Hematopoietic multipotent progenitor cell treated with erythropoietin and hydrocortisone succinate and interleukin-3 and kit ligand, for 6 days (in vitro differentiated cells): ENCODE data around the gene JUN.

ENCODE experiments used
- DNase-seq: peaks from one replicate; pipeline ENCODE4 v3.0.0-alpha.2; 2015

JUN gene

DNA sequence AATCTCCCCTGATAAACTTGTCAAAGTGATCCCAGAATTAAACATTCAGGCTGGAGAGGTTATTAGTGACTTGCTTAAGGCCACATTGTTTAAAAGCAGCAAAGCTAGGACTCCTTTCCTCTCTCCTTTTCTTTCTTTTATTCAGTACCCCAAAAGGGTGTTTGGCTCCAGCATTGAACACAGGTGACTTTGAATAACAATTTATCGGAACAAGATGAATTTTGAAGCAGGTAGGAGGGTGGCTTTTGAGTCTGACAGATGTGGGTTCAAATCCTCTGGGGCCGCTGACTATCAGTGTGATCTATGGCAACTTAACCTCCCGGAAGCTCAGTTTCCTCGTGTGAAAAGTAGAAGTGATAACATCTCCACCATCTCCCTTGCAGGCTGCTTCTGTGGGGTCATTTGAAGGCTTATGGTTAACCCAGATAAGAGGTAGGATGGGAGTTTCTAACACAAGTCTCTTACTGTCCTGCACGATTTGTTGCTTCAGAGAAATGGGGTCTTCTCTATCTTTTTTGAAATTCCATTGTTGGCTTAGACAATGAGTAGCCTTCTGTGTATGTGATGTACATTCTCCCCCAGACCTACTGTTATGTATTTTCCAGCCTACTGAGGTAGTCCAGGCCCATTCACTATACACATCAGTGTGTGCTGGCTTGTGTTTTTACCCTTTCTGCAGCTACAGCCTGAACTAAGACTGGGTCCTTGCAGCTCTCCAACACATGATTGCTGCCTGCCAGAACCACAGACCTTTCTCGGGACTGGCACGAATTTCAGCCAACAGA, 29.0 kb downstream of the JUN start:
- peak; percentile 66 for DNase-seq

DNA sequence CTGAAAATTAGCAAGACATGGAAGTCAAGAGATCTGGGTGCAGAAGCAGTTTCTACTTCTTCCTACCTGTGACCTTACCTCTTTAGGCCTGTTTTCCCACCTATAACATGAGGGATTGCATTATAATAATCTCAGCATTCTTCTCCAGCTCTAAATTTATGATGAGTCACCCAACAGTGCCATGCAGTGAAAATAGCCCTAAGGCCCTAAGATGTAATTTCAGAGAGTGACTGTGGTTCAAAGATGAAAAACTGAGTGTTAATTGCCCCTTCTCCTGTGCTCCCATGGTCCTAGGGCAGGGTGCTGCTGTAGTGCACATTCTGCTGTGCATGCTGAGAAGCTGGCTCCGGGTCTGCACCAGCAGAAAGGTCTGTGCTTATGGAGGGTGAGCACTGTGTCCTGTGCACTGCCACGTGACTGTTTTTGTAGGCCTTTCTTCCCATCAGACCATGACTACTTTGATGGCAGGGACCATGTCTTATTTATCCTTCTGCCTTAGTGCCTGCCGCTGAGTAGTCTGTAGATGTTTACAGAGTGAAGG, 29.7 kb downstream of the JUN start:
- DNase-seq, result no peak

GRCh38 chr1:58753431-58753866, 30.4 kb downstream of the JUN start:
- no peak for DNase-seq

GRCh38 chr1:58749646-58750045, 34.2 kb downstream of the JUN start:
- DNase-seq, result no peak

DNA sequence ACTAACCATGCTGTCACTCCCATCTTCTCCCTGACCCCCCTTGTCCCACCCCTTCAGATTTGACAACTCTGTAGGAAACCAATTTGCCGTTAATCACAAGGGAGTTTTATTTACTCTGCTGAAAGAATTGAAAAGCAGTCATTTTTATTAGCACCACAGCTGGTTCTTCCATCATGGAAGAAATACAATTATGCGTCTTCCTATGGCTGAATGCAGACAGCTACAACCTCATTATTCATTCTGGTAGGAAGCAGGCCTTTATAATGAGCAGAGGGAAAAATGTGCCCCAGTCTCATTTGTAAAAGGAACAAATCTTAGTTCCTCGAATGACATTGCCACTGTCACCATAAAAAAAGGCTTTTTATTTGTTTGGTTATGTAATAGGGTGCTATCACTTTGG, 35.2 kb downstream of the JUN start:
- no peak for DNase-seq

- no peak for DNase-seq
Observed at GRCh38 chr1:58746757-58747156, 37.1 kb downstream of the JUN start.

GRCh38 chr1:58746182-58746581, 37.7 kb downstream of the JUN start:
- DNase-seq, result no peak

GRCh38 chr1:58745666-58746065, 38.2 kb downstream of the JUN start:
- DNase-seq, result no peak

GRCh38 chr1:58745117-58745516, 38.7 kb downstream of the JUN start:
- DNase-seq, result no peak

DNA sequence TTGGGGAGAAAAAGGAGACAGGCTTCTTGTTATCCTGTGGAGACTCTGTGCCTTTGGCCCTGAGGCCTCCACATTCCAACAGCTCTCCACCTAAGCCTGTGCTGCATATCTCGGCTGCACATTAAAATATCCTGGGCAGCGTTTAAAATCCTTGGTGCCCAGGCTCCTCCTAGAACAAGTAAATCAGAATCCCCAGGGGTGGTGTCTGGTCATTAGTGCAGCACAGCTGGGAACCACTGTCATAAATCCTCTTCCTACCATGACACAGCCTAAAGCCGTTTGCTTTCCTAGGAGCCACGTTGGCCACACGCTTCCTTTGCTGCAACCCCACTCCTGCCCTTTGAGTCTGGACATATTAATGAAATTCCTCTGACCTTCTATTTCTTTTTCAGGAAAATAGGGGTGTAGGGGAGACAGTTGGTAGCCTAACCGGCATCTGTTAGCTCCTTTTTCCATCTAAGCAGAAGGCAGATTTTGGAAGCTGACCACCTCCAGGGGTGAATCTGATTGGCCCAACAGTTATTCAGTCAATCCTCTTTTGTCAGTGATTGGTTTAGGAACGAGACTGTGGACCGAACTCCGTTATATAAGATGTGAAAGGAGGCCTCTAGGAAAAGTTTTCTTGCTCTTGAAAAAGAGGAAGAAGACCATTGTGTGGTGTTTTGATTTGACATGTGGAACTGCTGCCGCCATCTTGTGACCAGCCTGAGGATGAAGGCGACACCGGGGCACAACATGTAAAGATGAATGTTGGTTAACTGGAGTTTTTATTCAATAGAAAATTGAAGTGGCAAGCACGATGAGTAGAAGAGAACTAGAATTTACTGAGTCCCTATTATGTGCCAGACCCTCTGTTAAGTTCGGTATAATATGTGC, 41.9 kb downstream of the JUN start:
- no peak for DNase-seq

GRCh38 chr1:58739856-58740466, 43.9 kb downstream of the JUN start:
- peak; percentile 92 for DNase-seq

GRCh38 chr1:58738876-58739275, 45.0 kb downstream of the JUN start:
- DNase-seq, result no peak

DNA sequence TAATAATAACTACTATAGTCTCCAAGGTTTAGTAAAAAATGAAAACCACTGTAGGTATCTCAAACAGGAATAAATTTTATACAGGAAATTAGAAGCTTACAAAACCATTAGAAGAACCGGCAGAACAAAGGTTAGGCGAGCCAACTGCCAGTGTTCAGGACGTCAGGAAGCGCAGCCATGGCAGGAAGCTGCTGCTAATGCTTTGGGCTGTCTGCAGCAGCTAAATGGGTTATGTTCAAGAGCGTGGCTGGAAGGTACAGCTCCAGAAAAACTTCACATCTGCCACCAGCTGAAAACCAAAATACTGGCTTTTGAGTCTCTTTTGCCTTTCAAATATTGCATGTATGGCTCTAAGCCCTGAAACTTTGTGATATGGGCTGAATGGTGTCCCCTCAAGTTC, 48.3 kb downstream of the JUN start:
- DNase-seq, result no peak

- DNase-seq, result no peak
Observed at GRCh38 chr1:58734630-58735029, 49.2 kb downstream of the JUN start.

GRCh38 chr1:58732087-58732775, 51.6 kb downstream of the JUN start:
- DNase-seq, result no peak
